ENCODE measurements around the gene TMEM132A. TPM values are rescaled to one million over a fixed set of nuclear protein-coding genes. Genes with fewer than 3 reads are reported as not detected.

TMEM132A gene
- total RNA-seq, 2 experiments from 2014 or later, result 1.9 to 2.0 TPM

DNA sequence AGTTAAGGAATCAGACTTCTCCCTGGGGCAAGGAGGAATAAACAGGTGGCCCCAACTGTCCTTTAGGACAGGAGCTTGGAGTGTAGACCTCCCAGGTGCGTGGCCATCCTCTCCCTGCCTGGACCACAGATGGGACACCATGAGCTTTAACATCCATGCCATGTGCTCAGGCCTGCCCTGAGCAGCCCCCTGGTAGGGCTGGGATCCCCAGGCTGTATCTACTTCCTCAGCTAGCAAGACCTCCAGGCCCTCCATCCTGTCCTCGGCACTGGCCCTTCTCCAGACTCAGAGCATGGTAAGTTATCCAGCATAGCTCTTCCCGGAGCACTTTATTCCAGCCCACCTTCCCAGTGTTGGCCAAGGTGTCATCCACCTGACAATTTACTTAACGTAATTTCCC lies 53.0 kb downstream of the TMEM132A start:
- CTCF ChIA-PET, result interaction anchor here (0.7 to 2.0 kb wide), 10 partner anchors 9 to 155 kb away, joined by 3 to 9 read pairs (median 4); no protein-coding TSS in a partner anchor
- Mint-ChIP-seq H3K27ac (peak overlapping the region; percentile 95), H3K4me3 (peak overlapping the region; percentile 87), H3K4me1 (peaks cover 59% of the 10 kb centered on the region), H3K36me3 (ENCODE audit: low read depth) (peaks cover 90% of the 10 kb centered on the region), H3K27me3 (no peaks in the 10 kb centered on the region), H3K9me3 (ENCODE audit: low read depth) (no peaks in the 10 kb centered on the region)
- DNase-seq, result no peak
- no peak for ATAC-seq
- intact Hi-C loops (cut with DNase I, micrococcal nuclease), result no loop called here
- POLR2A ChIA-PET, result interaction anchor here (1.3 to 1.9 kb wide), 4 partner anchors 9 to 84 kb away, joined by 5 to 8 read pairs (median 8); no protein-coding TSS in a partner anchor

DNA sequence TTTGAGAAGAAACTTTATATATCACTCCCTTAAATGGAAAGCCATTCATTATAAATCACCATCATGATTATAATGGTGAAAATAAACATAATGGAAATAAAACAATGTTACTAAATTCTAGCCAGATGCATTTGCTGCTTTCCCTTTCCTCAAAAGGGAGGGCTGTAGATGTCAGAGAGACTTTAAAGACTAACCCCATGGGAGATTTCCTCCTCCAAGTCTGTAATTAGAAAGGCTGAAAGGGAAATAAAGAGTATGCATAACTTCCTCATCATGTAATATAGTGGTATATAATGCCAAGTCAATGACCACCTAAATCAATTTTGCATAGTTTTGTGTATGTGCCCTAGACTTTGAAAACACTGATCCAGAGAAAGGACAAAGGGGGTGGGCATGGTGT lies 53.6 kb downstream of the TMEM132A start:
- H3K27me3 Mint-ChIP-seq, result no peaks in the 10 kb centered on the region
- H3K4me1 Mint-ChIP-seq, result peaks cover 65% of the 10 kb centered on the region
- ATAC-seq (no peak), DNase-seq (no peak)
- POLR2A ChIA-PET, result interaction anchor here (1.4 to 1.9 kb wide), 5 partner anchors 8 to 134 kb away, joined by 4 to 8 read pairs (median 7); no protein-coding TSS in a partner anchor
- peaks cover 89% of the 10 kb centered on the region for H3K36me3 Mint-ChIP-seq (ENCODE audit: low read depth)
- peak overlapping the region; percentile 87 for H3K4me3 Mint-ChIP-seq
- H3K27ac Mint-ChIP-seq, result peak overlapping the region; percentile 95
- CTCF ChIA-PET, result interaction anchor here (0.9 to 2.0 kb wide), 10 partner anchors 8 to 209 kb away, joined by 3 to 9 read pairs (median 4); no protein-coding TSS in a partner anchor
- intact Hi-C loops (cut with DNase I, micrococcal nuclease), result loop anchor here (2.0 kb wide), 4 partner anchors 15 to 133 kb away; no protein-coding TSS in a partner anchor
- no peaks in the 10 kb centered on the region for H3K9me3 Mint-ChIP-seq (ENCODE audit: low read depth)

DNA sequence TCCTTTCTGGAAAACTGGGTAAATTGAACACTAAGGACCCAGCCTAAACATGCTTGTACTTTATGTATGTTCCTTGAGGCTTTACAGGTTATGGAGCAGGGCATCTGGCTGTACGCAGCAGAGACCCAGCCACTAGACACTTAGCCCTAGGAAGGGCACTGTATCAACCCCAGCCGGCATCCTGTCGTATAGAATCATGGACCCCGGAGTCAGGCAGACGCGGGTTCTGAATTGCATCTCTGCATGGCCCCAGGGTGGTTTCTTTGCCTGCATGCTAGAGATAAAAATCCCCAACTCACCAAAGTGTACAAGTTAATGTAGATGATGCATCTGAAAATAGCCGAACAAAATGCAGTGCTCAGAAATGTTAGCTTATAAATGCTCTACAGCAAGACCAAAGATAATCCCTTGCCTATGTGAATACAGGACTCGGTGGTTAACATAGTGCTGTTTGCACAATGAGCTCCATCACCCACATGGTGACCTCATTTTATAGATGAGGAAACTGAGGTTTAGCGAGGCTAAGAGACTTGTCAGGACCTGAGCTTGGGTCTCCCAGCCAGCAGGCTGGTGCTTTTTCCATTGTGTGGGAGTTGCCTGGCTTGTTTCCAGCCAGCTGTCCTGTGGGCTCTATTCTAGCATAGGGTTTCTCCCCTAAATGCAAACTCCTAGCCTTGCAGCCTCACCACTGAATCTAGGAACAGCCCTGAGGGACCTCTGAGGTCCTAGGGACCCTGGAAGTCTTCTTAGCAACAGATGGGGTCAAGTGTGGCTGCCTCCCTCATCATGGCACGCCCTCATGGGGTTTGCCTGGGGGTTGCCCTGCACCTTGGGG lies 54.5 kb downstream of the TMEM132A start:
- Mint-ChIP-seq H3K27me3 (no peaks in the 10 kb centered on the region), H3K36me3 (ENCODE audit: low read depth) (peaks cover 89% of the 10 kb centered on the region), H3K4me3 (peak overlapping the region; percentile 87), H3K4me1 (peaks cover 74% of the 10 kb centered on the region), H3K9me3 (ENCODE audit: low read depth) (no peaks in the 10 kb centered on the region), H3K27ac (peak overlapping the region; percentile 95)
- peak; percentile 61 for ATAC-seq
- ChIA-PET CTCF (interaction anchor here (1.1 to 3.1 kb wide), 8 partner anchors 8 to 208 kb away, joined by 3 to 16 read pairs (median 4); partner anchors contain the start of gene CD6), POLR2A (interaction anchor here (0.6 to 1.6 kb wide), 15 partner anchors 9 to 188 kb away, joined by 3 to 25 read pairs (median 4); partner anchors contain the start of genes TMEM109 and TMEM132A)
- intact Hi-C loops (cut with DNase I, micrococcal nuclease), result loop anchor here (2.0 kb wide), 4 partner anchors 14 to 132 kb away; no protein-coding TSS in a partner anchor
- DNase-seq, result peak; percentile 91

DNA sequence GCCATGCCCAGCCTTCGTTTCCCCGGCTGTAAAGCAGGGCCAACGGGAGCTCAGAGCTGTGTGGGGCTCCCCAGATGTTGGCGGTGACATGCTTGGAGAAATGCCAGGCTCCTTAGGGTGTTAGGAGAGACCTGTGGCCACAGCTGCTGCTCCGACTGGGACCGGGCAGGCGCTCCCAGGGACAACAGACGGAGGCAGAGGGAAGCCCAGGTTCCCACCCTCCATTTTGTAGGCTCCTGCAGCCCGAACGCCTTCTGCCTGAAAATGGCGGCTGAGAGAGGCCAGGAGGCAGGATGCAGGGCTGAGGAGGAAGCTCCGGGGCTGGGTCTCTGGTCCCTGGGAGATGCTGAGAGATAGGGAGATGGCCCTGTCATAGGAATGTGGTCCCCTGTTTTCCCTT lies 57.3 kb downstream of the TMEM132A start:
- ChIA-PET CTCF (interaction anchor here (0.7 to 3.1 kb wide), 7 partner anchors 10 to 150 kb away, joined by 3 to 16 read pairs (median 3); partner anchors contain the start of gene CD6), POLR2A (interaction anchor here (1.1 to 2.7 kb wide), 5 partner anchors 12 to 110 kb away, joined by 3 to 26 read pairs (median 5); partner anchors contain the start of gene TMEM109)
- intact Hi-C loops (cut with DNase I, micrococcal nuclease), result loop anchor here in 1 of 2 experiments (10.0 kb wide), 1 partner anchor 1573 kb away; no protein-coding TSS in a partner anchor
- Mint-ChIP-seq H3K4me3 (peak overlapping the region; percentile 87), H3K27me3 (no peaks in the 10 kb centered on the region), H3K36me3 (ENCODE audit: low read depth) (peaks cover 86% of the 10 kb centered on the region), H3K4me1 (peaks cover 94% of the 10 kb centered on the region), H3K27ac (peak overlapping the region; percentile 96), H3K9me3 (ENCODE audit: low read depth) (no peaks in the 10 kb centered on the region)
- DNase-seq (peak; percentile 69), ATAC-seq (no peak)

DNA sequence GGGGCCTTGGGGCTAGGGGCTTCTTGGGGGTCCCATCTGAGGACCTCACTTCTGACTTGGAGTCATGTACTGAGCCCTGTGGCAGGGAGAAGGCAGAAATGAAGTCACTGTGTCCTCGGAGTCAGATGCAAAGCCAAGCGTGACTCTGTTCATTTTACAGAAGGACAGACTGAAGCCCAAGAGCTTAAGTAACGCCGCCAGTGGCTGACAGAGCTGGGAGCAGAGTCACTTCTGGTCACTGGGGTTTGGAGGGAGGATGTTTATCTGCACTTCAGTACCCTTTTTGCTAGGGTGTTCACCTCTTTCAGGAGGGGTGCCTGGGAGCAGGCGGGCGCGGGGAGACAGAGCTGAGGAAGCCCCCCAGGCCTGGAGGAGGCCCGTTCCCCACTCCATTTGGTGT lies 57.9 kb downstream of the TMEM132A start:
- ATAC-seq, result peak; percentile 6
- no peaks in the 10 kb centered on the region for H3K27me3 Mint-ChIP-seq
- H3K4me3 Mint-ChIP-seq, result peak overlapping the region; percentile 87
- CTCF ChIA-PET, result interaction anchor here (0.6 to 1.4 kb wide), 8 partner anchors 11 to 151 kb away, joined by 3 to 6 read pairs (median 3); partner anchors contain the start of gene CD6
- H3K4me1 Mint-ChIP-seq, result peaks cover 96% of the 10 kb centered on the region
- peak overlapping the region; percentile 96 for H3K27ac Mint-ChIP-seq
- DNase-seq, result peak; percentile 70
- POLR2A ChIA-PET, result interaction anchor here (0.5 to 2.7 kb wide), 8 partner anchors 10 to 109 kb away, joined by 3 to 26 read pairs (median 5); partner anchors contain the start of gene TMEM109
- intact Hi-C loops (cut with DNase I, micrococcal nuclease), result loop anchor here in 1 of 2 experiments (10.0 kb wide), 1 partner anchor 1573 kb away; no protein-coding TSS in a partner anchor
- no peaks in the 10 kb centered on the region for H3K9me3 Mint-ChIP-seq (ENCODE audit: low read depth)
- peaks cover 84% of the 10 kb centered on the region for H3K36me3 Mint-ChIP-seq (ENCODE audit: low read depth)

DNA sequence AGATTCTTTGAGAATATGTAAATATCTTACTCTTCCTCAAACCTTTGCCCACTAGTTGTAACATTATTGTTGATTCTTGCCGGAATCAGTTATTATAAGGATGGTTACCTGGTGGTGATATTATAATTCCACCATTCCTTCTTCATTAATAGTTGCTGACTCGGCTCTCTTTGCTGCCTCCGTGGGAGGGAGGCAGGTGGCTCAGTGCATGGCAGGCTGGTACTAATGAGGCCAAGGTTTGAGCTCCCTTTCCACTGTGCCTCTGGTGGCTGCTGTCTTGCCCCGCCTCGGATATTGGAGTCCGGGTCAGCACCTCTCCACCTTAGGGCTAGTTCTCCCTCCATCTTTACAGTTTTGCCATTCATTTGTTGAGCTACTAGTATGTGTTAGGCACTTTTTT lies 59.9 kb downstream of the TMEM132A start:
- no peaks in the 10 kb centered on the region for H3K27me3 Mint-ChIP-seq
- CTCF ChIA-PET, result interaction anchor here (0.6 to 1.3 kb wide), 5 partner anchors 22 to 148 kb away, joined by 3 to 5 read pairs (median 4); no protein-coding TSS in a partner anchor
- H3K27ac Mint-ChIP-seq, result peak overlapping the region; percentile 96
- H3K4me1 Mint-ChIP-seq, result peaks cover 96% of the 10 kb centered on the region
- DNase-seq, result peak; percentile 63
- H3K4me3 Mint-ChIP-seq, result peak overlapping the region; percentile 87
- intact Hi-C loops (cut with DNase I, micrococcal nuclease), result loop anchor here in 1 of 2 experiments (10.0 kb wide), 1 partner anchor 1571 kb away; no protein-coding TSS in a partner anchor
- no peak for ATAC-seq
- POLR2A ChIA-PET, result interaction anchor here (1.0 to 4.6 kb wide), 5 partner anchors 10 to 77 kb away, joined by 5 to 49 read pairs (median 9); no protein-coding TSS in a partner anchor
- peaks cover 86% of the 10 kb centered on the region for H3K36me3 Mint-ChIP-seq (ENCODE audit: low read depth)
- H3K9me3 Mint-ChIP-seq (ENCODE audit: low read depth), result no peaks in the 10 kb centered on the region

DNA sequence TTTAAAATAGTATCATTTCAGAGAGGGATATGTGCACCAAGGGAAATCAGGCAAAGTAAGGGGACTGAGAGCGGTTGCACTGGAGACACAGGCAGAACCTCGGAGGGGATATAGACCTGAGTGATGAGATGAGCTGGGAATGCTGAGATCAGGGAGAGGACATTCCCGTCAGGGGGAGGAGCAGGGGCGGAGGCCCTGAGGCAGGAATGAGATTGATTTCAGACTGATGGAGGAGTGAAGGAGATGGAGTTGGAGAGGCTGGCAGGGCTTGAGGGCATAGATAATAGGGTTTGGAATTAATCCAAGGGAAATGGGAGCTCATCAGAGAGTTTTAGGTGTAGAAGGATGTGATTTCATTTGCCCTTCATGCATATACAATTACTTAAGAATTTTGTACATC lies 60.4 kb downstream of the TMEM132A start:
- ChIA-PET POLR2A (interaction anchor here (0.5 to 4.6 kb wide), 6 partner anchors 10 to 286 kb away, joined by 5 to 49 read pairs (median 8); no protein-coding TSS in a partner anchor), CTCF (interaction anchor here (0.5 to 1.7 kb wide), 6 partner anchors 22 to 128 kb away, joined by 3 to 5 read pairs (median 4); no protein-coding TSS in a partner anchor)
- Mint-ChIP-seq H3K27me3 (no peaks in the 10 kb centered on the region), H3K4me1 (peaks cover 96% of the 10 kb centered on the region), H3K9me3 (ENCODE audit: low read depth) (no peaks in the 10 kb centered on the region), H3K36me3 (ENCODE audit: low read depth) (peaks cover 87% of the 10 kb centered on the region), H3K4me3 (peak overlapping the region; percentile 87), H3K27ac (peak overlapping the region; percentile 96)
- DNase-seq (peak; percentile 18), ATAC-seq (no peak)
- intact Hi-C loops (cut with DNase I, micrococcal nuclease), result loop anchor here (5.0 to 10.0 kb wide), 2 partner anchors 98 to 1570 kb away; no protein-coding TSS in a partner anchor

DNA sequence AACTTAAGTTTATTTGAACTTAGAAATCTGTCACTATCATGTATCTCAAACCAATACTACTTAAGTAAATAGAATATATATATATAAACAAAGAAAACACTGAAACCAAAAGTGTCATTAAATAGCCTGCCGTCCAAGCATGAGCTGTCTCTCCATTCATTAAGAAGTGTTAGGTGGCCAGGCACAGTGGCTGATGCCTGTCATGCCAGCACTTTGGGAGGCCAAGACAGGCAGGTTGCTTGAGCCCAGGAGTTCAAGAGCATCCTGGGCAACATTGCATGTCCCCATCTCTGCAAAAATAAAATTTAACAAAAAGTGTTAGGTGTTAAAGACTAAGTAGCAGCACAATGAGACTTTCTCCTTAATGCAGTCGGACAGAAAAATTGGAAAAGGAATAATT lies 61.2 kb downstream of the TMEM132A start:
- intact Hi-C loops (cut with DNase I, micrococcal nuclease), result loop anchor here (5.0 to 10.0 kb wide), 2 partner anchors 97 to 1569 kb away; no protein-coding TSS in a partner anchor
- Mint-ChIP-seq H3K4me1 (peaks cover 94% of the 10 kb centered on the region), H3K4me3 (peak overlapping the region; percentile 87), H3K36me3 (ENCODE audit: low read depth) (peaks cover 85% of the 10 kb centered on the region), H3K27me3 (no peaks in the 10 kb centered on the region), H3K9me3 (ENCODE audit: low read depth) (no peaks in the 10 kb centered on the region), H3K27ac (peak overlapping the region; percentile 96)
- POLR2A ChIA-PET, result interaction anchor here (1.0 to 4.6 kb wide), 15 partner anchors 9 to 125 kb away, joined by 4 to 49 read pairs (median 8); partner anchors contain the start of gene TMEM109
- ATAC-seq (no peak), DNase-seq (peak; percentile 53)
- CTCF ChIA-PET, result interaction anchor here (0.6 to 1.7 kb wide), 11 partner anchors 9 to 126 kb away, joined by 3 to 9 read pairs (median 4); partner anchors contain the start of gene TMEM109

DNA sequence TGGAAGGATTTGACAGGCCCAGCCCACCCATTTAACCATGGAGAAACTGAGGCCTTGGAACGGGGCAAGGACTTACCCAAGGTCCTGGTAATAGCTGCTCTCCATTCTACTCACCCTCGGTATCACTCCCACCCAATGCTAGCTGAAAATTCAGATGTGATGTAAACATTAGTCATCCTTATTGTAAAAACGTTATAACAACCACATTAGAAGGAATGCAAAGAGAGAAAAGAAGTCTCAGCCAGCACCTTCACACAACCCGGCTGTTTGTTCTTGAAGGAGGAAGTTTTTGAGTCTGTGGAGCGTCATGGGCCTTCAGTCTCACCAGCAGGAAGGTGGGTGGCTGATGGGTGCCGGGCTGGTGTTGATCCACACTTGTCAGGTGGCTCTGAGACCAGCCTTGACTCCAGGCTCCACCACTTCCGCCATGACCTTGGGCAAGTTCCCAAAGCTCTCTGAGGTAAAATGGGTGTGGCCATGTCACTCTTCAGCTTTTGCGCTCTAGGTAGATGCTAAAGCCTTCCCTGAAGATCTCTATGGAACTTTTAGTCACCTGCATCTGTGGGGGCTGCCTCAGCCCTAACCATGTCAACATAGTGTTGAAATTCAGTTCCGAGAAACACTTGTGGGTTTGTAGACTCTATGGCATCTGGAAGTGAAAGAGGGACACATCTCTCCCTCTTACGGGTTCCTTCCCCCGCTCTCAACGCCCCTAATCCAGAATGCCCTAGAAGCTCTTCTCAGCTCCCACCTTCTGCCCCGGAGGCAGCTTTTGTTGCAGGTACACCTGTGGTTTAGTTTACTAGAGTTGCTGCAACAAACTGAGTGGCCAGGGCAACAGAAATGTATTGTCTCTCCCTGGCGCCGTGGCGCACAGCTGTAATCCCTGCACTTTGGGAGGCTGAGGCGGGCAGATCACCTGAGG lies 62.0 kb downstream of the TMEM132A start:
- ChIA-PET POLR2A (interaction anchor here (0.5 to 4.6 kb wide), 25 partner anchors 8 to 175 kb away, joined by 3 to 49 read pairs (median 7); partner anchors contain the start of genes TMEM109 and VPS37C), CTCF (interaction anchor here (0.6 to 1.7 kb wide), 14 partner anchors 9 to 126 kb away, joined by 3 to 9 read pairs (median 4); partner anchors contain the start of gene TMEM109)
- DNase-seq (peak; percentile 97), ATAC-seq (peak; percentile 76)
- no peaks in the 10 kb centered on the region for H3K27me3 Mint-ChIP-seq
- peaks cover 83% of the 10 kb centered on the region for H3K36me3 Mint-ChIP-seq (ENCODE audit: low read depth)
- H3K4me1 Mint-ChIP-seq, result peaks cover 94% of the 10 kb centered on the region
- H3K27ac Mint-ChIP-seq, result peak overlapping the region; percentile 96
- no peaks in the 10 kb centered on the region for H3K9me3 Mint-ChIP-seq (ENCODE audit: low read depth)
- intact Hi-C loops (cut with DNase I, micrococcal nuclease), result loop anchor here (1.0 to 10.0 kb wide), 10 partner anchors 8 to 1569 kb away; partner anchors contain the start of genes CD5 (in 1 of the 2) and VPS37C (in 1 of the 2)
- H3K4me3 Mint-ChIP-seq, result peak overlapping the region; percentile 87

All from activated CD4-positive, alpha-beta T cell treated with anti-CD3 and anti-CD28 coated beads for 36 hours (primary cell).